GM19455 (cell line): Measurements from ENCODE around the gene EPHA6.

ENCODE experiments used
- ATAC-seq: cut with Tn5 transposase; IDR thresholded peaks from one replicate; pipeline ENCODE4 v1.9.1; 2021; ENCODE audit not compliant: unreplicated experiment

Gene EPHA6

GRCh38 chr3:97765336-97765735 lies 950.9 kb downstream of the EPHA6 start:
- ATAC-seq: no peak

GRCh38 chr3:97772926-97773325 lies 958.5 kb downstream of the EPHA6 start:
- ATAC-seq: no peak

- ATAC-seq: no peak
These were observed 963.8 kb downstream of the EPHA6 start for GRCh38 chr3:97778152-97778551.

DNA sequence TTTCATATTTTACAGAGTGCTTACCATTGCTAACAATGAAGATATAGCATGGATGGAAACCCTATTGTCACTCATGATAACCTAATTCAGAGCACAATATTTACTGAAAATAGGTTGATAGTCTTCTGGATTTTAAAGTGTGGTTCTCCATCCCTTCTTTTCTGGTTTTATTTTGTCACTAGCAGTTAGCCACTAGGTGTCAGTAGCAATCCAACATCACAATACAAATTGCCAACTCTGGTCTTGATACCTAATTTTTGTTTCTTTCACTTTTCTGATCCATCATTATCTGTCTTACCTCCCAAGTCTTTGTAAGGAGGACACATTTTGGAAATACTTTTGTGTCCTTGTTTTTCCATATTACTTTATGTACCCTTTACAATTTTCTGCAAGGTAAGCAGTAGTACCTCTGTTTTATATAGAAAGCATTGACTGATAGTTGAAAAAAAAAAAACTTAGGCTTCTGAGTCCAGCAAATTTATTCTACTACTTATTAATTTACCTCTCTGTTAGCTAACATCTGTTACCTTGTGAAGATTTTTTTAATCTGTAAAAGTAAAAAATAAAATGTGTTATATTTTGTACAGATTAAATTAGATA lies 979.1 kb downstream of the EPHA6 start:
- ATAC-seq: peak; percentile 70

DNA sequence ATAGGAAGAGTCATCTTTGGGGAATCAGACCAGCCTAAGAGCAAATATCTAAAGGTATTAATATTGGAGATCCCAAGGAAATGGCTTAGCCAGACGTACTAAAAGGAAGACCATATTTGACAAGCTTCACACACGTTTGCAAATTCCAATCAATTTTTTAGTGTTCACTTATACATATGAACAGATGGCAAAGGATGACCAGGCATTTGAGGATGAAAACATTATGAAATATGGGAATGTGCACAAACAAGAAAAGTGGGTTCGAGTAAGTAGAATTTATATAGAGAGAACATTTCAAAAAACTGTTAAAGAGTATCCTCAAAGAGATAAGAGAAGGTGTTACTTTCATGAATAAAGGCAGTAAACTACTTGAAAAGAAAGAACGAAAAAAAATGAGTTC lies 981.6 kb downstream of the EPHA6 start:
- ATAC-seq: no peak
